Mesendoderm (in vitro differentiated cells): ENCODE measurements around the gene KCNJ10.

ENCODE experiments used
- DNase-seq: peaks from one replicate; pipeline ENCODE4 v3.0.0; 2013
- H2AK5ac ChIP-seq: 2 replicates; pipeline ENCODE4 v1.6.1; 2013; ENCODE audit warnings: low read length, inconsistent platforms
- H2BK120ac ChIP-seq: 2 replicates; pipeline ENCODE4 v1.6.1; 2013; ENCODE audit warnings: low read depth, mild to moderate bottlenecking, low read length, moderate library complexity, mixed read lengths
- H2BK15ac ChIP-seq: replicated peaks from 2 replicates; pipeline ENCODE4 v1.6.1; 2013; ENCODE audit warnings: low read depth, mild to moderate bottlenecking, moderate library complexity
- H2BK5ac ChIP-seq: 2 replicates; pipeline ENCODE4 v1.6.1; 2013; ENCODE audit warnings: low read length, inconsistent platforms
- H3K18ac ChIP-seq: 2 replicates; pipeline ENCODE4 v1.6.1; 2013; ENCODE audit warnings: mild to moderate bottlenecking, low read length, mixed read lengths
- H3K23ac ChIP-seq: one replicate; pipeline ENCODE4 v1.6.1; 2013; ENCODE audit warnings: low read length
- H3K27ac ChIP-seq: 2 replicates; pipeline ENCODE4 v1.5.1; 2013; ENCODE audit warnings: low read depth, mild to moderate bottlenecking, inconsistent platforms, low read length, moderate library complexity
- H3K27me3 ChIP-seq: 2 replicates; pipeline ENCODE4 v1.6.1; 2013; ENCODE audit warnings: low read length, control low read depth, mild to moderate bottlenecking, inconsistent platforms; ENCODE audit not compliant: insufficient read depth, poor library complexity
- H3K36me3 ChIP-seq: 2 replicates; pipeline ENCODE4 v1.6.1; 2013; ENCODE audit warnings: low read length, inconsistent platforms; ENCODE audit not compliant: control insufficient read depth, insufficient read depth
- H3K4ac ChIP-seq: one replicate; pipeline ENCODE4 v1.6.1; 2013; ENCODE audit warnings: low read depth, mild to moderate bottlenecking, low read length, moderate library complexity
- H3K4me1 ChIP-seq: 2 replicates; pipeline ENCODE4 v1.6.1; 2013; ENCODE audit warnings: low read depth, low read length, inconsistent platforms; ENCODE audit not compliant: control insufficient read depth
- H3K4me2 ChIP-seq: 2 replicates; pipeline ENCODE4 v1.6.1; 2013; ENCODE audit warnings: low read length
- H3K4me3 ChIP-seq: 2 replicates; pipeline ENCODE4 v1.5.1; 2013; ENCODE audit warnings: mild to moderate bottlenecking, low read length
- H3K56ac ChIP-seq: one replicate; pipeline ENCODE4 v1.6.1; 2013; ENCODE audit warnings: low read length
- H3K79me1 ChIP-seq: 2 replicates; pipeline ENCODE4 v1.6.1; 2013; ENCODE audit warnings: low read length, inconsistent platforms
- H3K79me2 ChIP-seq: 2 replicates; pipeline ENCODE4 v1.6.1; 2013; ENCODE audit warnings: mild to moderate bottlenecking, low read length; ENCODE audit not compliant: control insufficient read depth, insufficient read depth
- H3K9ac ChIP-seq: 2 replicates; pipeline ENCODE4 v1.6.1; 2013; ENCODE audit warnings: low read length, inconsistent platforms
- H4K5ac ChIP-seq: one replicate; pipeline ENCODE4 v1.6.1; 2013; ENCODE audit warnings: low read length
- H4K8ac ChIP-seq: one replicate; pipeline ENCODE4 v1.6.1; 2013; ENCODE audit warnings: low read depth, mild to moderate bottlenecking, control low read depth, low read length, moderate library complexity
- WGBS: extraction: QIAGEN DNeasy Blood & Tissue Kit; methylation state at CpG from one replicate; pipeline ENCODE4 v1.1.7; 2013; ENCODE audit warnings: low lambda C conversion rate, missing lambda C conversion rate; ENCODE audit not compliant: insufficient coverage; ENCODE audit errors: extremely low coverage; 5-methylcytosine and 5-hydroxymethylcytosine counted together

KCNJ10 gene

GRCh38 chr1:160006312-160006940 lies 63.5 kb downstream of the KCNJ10 start:
- Histone ChIP-seq H2AK5ac (no peak overlapping the region), H2BK5ac (no peak overlapping the region), H3K79me1 (no peaks in the 10 kb centered on the region), H3K4me1 (no peaks in the 10 kb centered on the region), H2BK15ac (no peak overlapping the region), H3K9ac (no peak overlapping the region), H3K4ac (no peak overlapping the region), H3K36me3 (no peaks in the 10 kb centered on the region), H4K8ac (no peak overlapping the region), H3K79me2 (no peaks in the 10 kb centered on the region), H3K4me2 (no peak overlapping the region), H3K27me3 (no peaks in the 10 kb centered on the region), H3K4me3 (no peak overlapping the region), H3K56ac (no peak overlapping the region), H3K27ac (no peak overlapping the region), H4K5ac (no peak overlapping the region), H3K23ac (no peak overlapping the region), H3K18ac (no peak overlapping the region), H2BK120ac (no peak overlapping the region)
- peak; percentile 83 for DNase-seq
- no CpG with 5 or more reads among the region's 5 CpGs for WGBS

GRCh38 chr1:160005070-160005469 lies 64.9 kb downstream of the KCNJ10 start:
- no peak overlapping the region for H2BK120ac ChIP-seq
- no peak overlapping the region for H3K18ac ChIP-seq
- H3K4me3 ChIP-seq, result no peak overlapping the region
- H4K5ac ChIP-seq, result no peak overlapping the region
- H3K4me2 ChIP-seq, result no peak overlapping the region
- no peaks in the 10 kb centered on the region for H3K79me1 ChIP-seq
- no peak overlapping the region for H2AK5ac ChIP-seq
- no peak for DNase-seq
- H3K27me3 ChIP-seq, result no peaks in the 10 kb centered on the region
- H3K36me3 ChIP-seq, result no peaks in the 10 kb centered on the region
- H3K9ac ChIP-seq, result no peak overlapping the region
- H2BK5ac ChIP-seq, result no peak overlapping the region
- H4K8ac ChIP-seq, result no peak overlapping the region
- H3K4ac ChIP-seq, result no peak overlapping the region
- H3K27ac ChIP-seq, result no peak overlapping the region
- H2BK15ac ChIP-seq, result no peak overlapping the region
- H3K79me2 ChIP-seq, result no peaks in the 10 kb centered on the region
- H3K4me1 ChIP-seq, result no peaks in the 10 kb centered on the region
- no CpG with 5 or more reads among the region's 4 CpGs for WGBS
- no peak overlapping the region for H3K23ac ChIP-seq
- H3K56ac ChIP-seq, result no peak overlapping the region

GRCh38 chr1:160004425-160004824 lies 65.5 kb downstream of the KCNJ10 start:
- Histone ChIP-seq H4K5ac (no peak overlapping the region), H3K56ac (no peak overlapping the region), H3K27ac (no peak overlapping the region), H3K4me1 (no peaks in the 10 kb centered on the region), H2BK15ac (no peak overlapping the region), H2BK5ac (no peak overlapping the region), H4K8ac (no peak overlapping the region), H3K23ac (no peak overlapping the region), H3K4me2 (no peak overlapping the region), H3K27me3 (no peaks in the 10 kb centered on the region), H3K79me1 (no peaks in the 10 kb centered on the region), H2AK5ac (no peak overlapping the region), H3K79me2 (no peaks in the 10 kb centered on the region), H3K4me3 (no peak overlapping the region), H3K9ac (no peak overlapping the region), H3K36me3 (no peaks in the 10 kb centered on the region), H2BK120ac (no peak overlapping the region), H3K18ac (no peak overlapping the region), H3K4ac (no peak overlapping the region)
- no peak for DNase-seq
- no CpG with 5 or more reads among the region's 2 CpGs for WGBS

GRCh38 chr1:160004001-160004400 lies 66.0 kb downstream of the KCNJ10 start:
- H3K79me1 ChIP-seq, result no peaks in the 10 kb centered on the region
- H4K5ac ChIP-seq, result no peak overlapping the region
- H3K36me3 ChIP-seq, result no peaks in the 10 kb centered on the region
- no peak overlapping the region for H3K23ac ChIP-seq
- no peak overlapping the region for H3K4ac ChIP-seq
- H3K4me1 ChIP-seq, result no peaks in the 10 kb centered on the region
- no peak overlapping the region for H3K4me3 ChIP-seq
- no peak overlapping the region for H2BK120ac ChIP-seq
- H3K56ac ChIP-seq, result no peak overlapping the region
- no peak overlapping the region for H2AK5ac ChIP-seq
- no peak overlapping the region for H2BK15ac ChIP-seq
- no peak overlapping the region for H3K27ac ChIP-seq
- H3K27me3 ChIP-seq, result no peaks in the 10 kb centered on the region
- H3K4me2 ChIP-seq, result no peak overlapping the region
- DNase-seq, result no peak
- H3K79me2 ChIP-seq, result no peaks in the 10 kb centered on the region
- no peak overlapping the region for H3K9ac ChIP-seq
- no CpG with 5 or more reads among the region's 1 CpG for whole genome bisulfite sequencing
- no peak overlapping the region for H4K8ac ChIP-seq
- no peak overlapping the region for H2BK5ac ChIP-seq
- no peak overlapping the region for H3K18ac ChIP-seq

GRCh38 chr1:160001440-160001839 lies 68.5 kb downstream of the KCNJ10 start:
- no peak overlapping the region for H3K23ac ChIP-seq
- no peak overlapping the region for H3K56ac ChIP-seq
- no peak overlapping the region for H3K18ac ChIP-seq
- H2AK5ac ChIP-seq, result no peak overlapping the region
- no peak overlapping the region for H3K4me3 ChIP-seq
- no peak overlapping the region for H2BK120ac ChIP-seq
- DNase-seq, result no peak
- H3K27ac ChIP-seq, result no peak overlapping the region
- no peaks in the 10 kb centered on the region for H3K79me1 ChIP-seq
- H3K4me2 ChIP-seq, result no peak overlapping the region
- no peak overlapping the region for H2BK15ac ChIP-seq
- no peaks in the 10 kb centered on the region for H3K79me2 ChIP-seq
- no CpG with 5 or more reads among the region's 2 CpGs for WGBS
- H2BK5ac ChIP-seq, result no peak overlapping the region
- no peak overlapping the region for H4K5ac ChIP-seq
- H3K27me3 ChIP-seq, result no peaks in the 10 kb centered on the region
- H3K9ac ChIP-seq, result no peak overlapping the region
- no peak overlapping the region for H3K4ac ChIP-seq
- no peaks in the 10 kb centered on the region for H3K4me1 ChIP-seq
- H3K36me3 ChIP-seq, result no peaks in the 10 kb centered on the region
- no peak overlapping the region for H4K8ac ChIP-seq

GRCh38 chr1:159999204-159999603 lies 70.8 kb downstream of the KCNJ10 start:
- no peak overlapping the region for H3K18ac ChIP-seq
- H3K36me3 ChIP-seq, result no peaks in the 10 kb centered on the region
- H3K79me1 ChIP-seq, result no peaks in the 10 kb centered on the region
- no peak overlapping the region for H3K4ac ChIP-seq
- H4K8ac ChIP-seq, result no peak overlapping the region
- H3K4me1 ChIP-seq, result no peaks in the 10 kb centered on the region
- no peak overlapping the region for H3K4me3 ChIP-seq
- WGBS, result no CpG with 5 or more reads among the region's 4 CpGs
- no peak overlapping the region for H3K23ac ChIP-seq
- H3K9ac ChIP-seq, result no peak overlapping the region
- no peaks in the 10 kb centered on the region for H3K79me2 ChIP-seq
- no peaks in the 10 kb centered on the region for H3K27me3 ChIP-seq
- H4K5ac ChIP-seq, result no peak overlapping the region
- no peak overlapping the region for H2BK15ac ChIP-seq
- H3K4me2 ChIP-seq, result no peak overlapping the region
- no peak overlapping the region for H2BK120ac ChIP-seq
- no peak overlapping the region for H2AK5ac ChIP-seq
- H2BK5ac ChIP-seq, result no peak overlapping the region
- no peak overlapping the region for H3K27ac ChIP-seq
- no peak overlapping the region for H3K56ac ChIP-seq
- no peak for DNase-seq
